HEK293 (cell line): Measurements from ENCODE around the gene PIAS2.

Experiments
- CTCF ChIA-PET: fragments of 350-600 bp; formaldehyde crosslinking; extraction: SDS; loops from one replicate; lab custom pipeline; 2021; ENCODE audit warnings: antibody characterized with exemption; lab: Yijun Ruan, JAX
- POLR2A ChIA-PET: fragments of 300-600 bp; formaldehyde crosslinking; extraction: SDS; loops from one replicate; lab custom pipeline; 2020; ENCODE audit warnings: antibody characterized with exemption, inconsistent platforms; lab: Yijun Ruan, JAX
- H3K27ac ChIP-seq: fragments of 200-500 bp; sonication (Bioruptor generic); 2 replicates; pipeline ENCODE4 v1.5.1; 2014; ENCODE audit warnings: low read depth, low read length, control low read depth, inconsistent platforms; ENCODE audit errors: extremely low read depth
- H3K36me3 ChIP-seq, 2 experiments: fragments of 200-500 bp in 1 of 2; sonication (Bioruptor generic) in 1 of 2; 1 replicate in 1 of 2; 2 replicates in 1 of 2; pipeline ENCODE4 v1.5.1; 2014 to 2017; ENCODE audit warnings: inconsistent platforms in 2 of 2, low read length in 2 of 2; ENCODE audit not compliant: control insufficient read depth in 2 of 2, insufficient read depth in 1 of 2
- H3K4me1 ChIP-seq: fragments of 200-500 bp; sonication (Bioruptor generic); 2 replicates; pipeline ENCODE4 v1.5.1; 2014; ENCODE audit warnings: mild to moderate bottlenecking, low read length, inconsistent platforms; ENCODE audit not compliant: control insufficient read depth, insufficient read depth
- H3K4me3 ChIP-seq: 2 replicates; pipeline ENCODE4 v1.5.1; 2011; ENCODE audit warnings: low read depth, mild to moderate bottlenecking, control low read depth, low read length, moderate library complexity
- H3K9me3 ChIP-seq: fragments of 200-500 bp; sonication (Bioruptor generic); 2 replicates; pipeline ENCODE4 v1.5.1; 2014; ENCODE audit warnings: low read depth, low read length, inconsistent platforms; ENCODE audit not compliant: control insufficient read depth, insufficient read depth
- AEBP2 ChIP-seq: fragments of 450-650 bp; formaldehyde crosslinking; IDR thresholded peaks from 2 replicates; pipeline ENCODE4 v1.5.1; 2016; ENCODE audit warnings: missing biosample characterization, missing genetic modification characterization, borderline replicate concordance
- HOXD13 ChIP-seq: sonication (generic); formaldehyde crosslinking; IDR thresholded peaks from 2 replicates; pipeline ENCODE4 v1.8.0; 2022; ENCODE audit warnings: missing genetic modification reagents, borderline replicate concordance
- MYNN ChIP-seq: fragments of 450-650 bp; formaldehyde crosslinking; IDR thresholded peaks from 2 replicates; pipeline ENCODE4 v1.5.1; 2016; ENCODE audit warnings: missing biosample characterization, missing genetic modification characterization, borderline replicate concordance
- REST ChIP-seq: fragments of 450-650 bp; formaldehyde crosslinking; IDR thresholded peaks from 2 replicates; pipeline ENCODE4 v1.5.1; 2016; ENCODE audit warnings: missing biosample characterization, missing genetic modification characterization
- SP7 ChIP-seq: fragments of 450-650 bp; formaldehyde crosslinking; IDR thresholded peaks from 2 replicates; pipeline ENCODE4 v1.5.1; 2016; ENCODE audit warnings: missing biosample characterization, missing genetic modification characterization
- WT1 ChIP-seq: fragments of 450-650 bp; formaldehyde crosslinking; IDR thresholded peaks from 2 replicates; pipeline ENCODE4 v1.5.1; 2016; ENCODE audit warnings: missing biosample characterization, missing genetic modification characterization
- ZBTB17 ChIP-seq: fragments of 450-650 bp; formaldehyde crosslinking; IDR thresholded peaks from 2 replicates; pipeline ENCODE4 v1.5.1; 2016; ENCODE audit warnings: missing biosample characterization, missing genetic modification characterization
- ZBTB26 ChIP-seq: fragments of 450-650 bp; formaldehyde crosslinking; optimal IDR thresholded peaks from 2 replicates; pipeline ENCODE3; 2016; ENCODE audit warnings: missing biosample characterization, mild to moderate bottlenecking, missing genetic modification characterization
- ZBTB7A ChIP-seq: fragments of 450-650 bp; formaldehyde crosslinking; IDR thresholded peaks from 2 replicates; pipeline ENCODE4 v1.5.1; 2016; ENCODE audit warnings: low read depth, missing biosample characterization, missing genetic modification characterization
- ZFP69B ChIP-seq: fragments of 450-650 bp; formaldehyde crosslinking; IDR thresholded peaks from 2 replicates; pipeline ENCODE4 v1.5.1; 2016; ENCODE audit warnings: missing biosample characterization, missing genetic modification characterization
- ZNF140 ChIP-seq: fragments of 450-650 bp; formaldehyde crosslinking; IDR thresholded peaks from 2 replicates; pipeline ENCODE4 v1.5.1; 2016; ENCODE audit warnings: missing biosample characterization, missing genetic modification characterization
- ZNF148 ChIP-seq: fragments of 450-650 bp; formaldehyde crosslinking; IDR thresholded peaks from 2 replicates; pipeline ENCODE4 v1.5.0; 2017; ENCODE audit warnings: missing biosample characterization, missing genetic modification characterization, borderline replicate concordance
- ZNF184 ChIP-seq: fragments of 450-650 bp; IDR thresholded peaks from 2 replicates; pipeline ENCODE4 v1.5.1; 2018; ENCODE audit warnings: missing biosample characterization, mild to moderate bottlenecking, missing genetic modification characterization
- ZNF19 ChIP-seq: fragments of 450-650 bp; formaldehyde crosslinking; IDR thresholded peaks from 2 replicates; pipeline ENCODE4; 2016; ENCODE audit warnings: missing biosample characterization, missing genetic modification characterization, low read depth
- ZNF211 ChIP-seq: fragments of 450-650 bp; formaldehyde crosslinking; IDR thresholded peaks from 2 replicates; pipeline ENCODE4 v1.5.1; 2016; ENCODE audit warnings: low read depth, missing biosample characterization, missing genetic modification characterization
- ZNF362 ChIP-seq: fragments of 450-650 bp; formaldehyde crosslinking; IDR thresholded peaks from 2 replicates; pipeline ENCODE4 v1.5.1; 2016; ENCODE audit warnings: missing biosample characterization, missing genetic modification characterization
- ZNF391 ChIP-seq: fragments of 450-650 bp; formaldehyde crosslinking; IDR thresholded peaks from 2 replicates; pipeline ENCODE4 v1.5.1; 2016; ENCODE audit warnings: low read depth, missing biosample characterization, missing genetic modification characterization, borderline replicate concordance
- ZNF404 ChIP-seq: fragments of 450-650 bp; formaldehyde crosslinking; IDR thresholded peaks from 2 replicates; pipeline ENCODE4 v1.5.1; 2017; ENCODE audit warnings: missing biosample characterization, missing genetic modification characterization
- ZNF600 ChIP-seq: fragments of 450-650 bp; formaldehyde crosslinking; IDR thresholded peaks from 2 replicates; pipeline ENCODE4 v1.5.1; 2016; ENCODE audit warnings: missing biosample characterization, missing genetic modification characterization
- ZNF624 ChIP-seq: fragments of 450-650 bp; formaldehyde crosslinking; IDR thresholded peaks from 2 replicates; pipeline ENCODE4 v1.5.1; 2017; ENCODE audit warnings: missing biosample characterization, missing genetic modification characterization
- ZNF660 ChIP-seq: fragments of 450-650 bp; IDR thresholded peaks from 2 replicates; pipeline ENCODE4 v1.5.1; 2018; ENCODE audit warnings: missing biosample characterization, mild to moderate bottlenecking, missing genetic modification characterization
- ZNF707 ChIP-seq: fragments of 450-650 bp; formaldehyde crosslinking; IDR thresholded peaks from 2 replicates; pipeline ENCODE4 v1.5.1; 2016; ENCODE audit warnings: missing biosample characterization, missing genetic modification characterization
- ZNF785 ChIP-seq: fragments of 450-650 bp; formaldehyde crosslinking; IDR thresholded peaks from 2 replicates; pipeline ENCODE4 v1.5.1; 2016; ENCODE audit warnings: missing biosample characterization, missing genetic modification characterization
- ZNF792 ChIP-seq: fragments of 450-650 bp; formaldehyde crosslinking; IDR thresholded peaks from 2 replicates; pipeline ENCODE4 v1.5.1; 2016; ENCODE audit warnings: missing biosample characterization, missing genetic modification characterization

PIAS2 gene

GRCh38 chr18:46814399-46814798 lies 102.9 kb downstream of the PIAS2 start (continued):
- TF ChIP-seq ZNF148, result no peak
- no peak for TF ChIP-seq ZNF600 (tag by site-specific recombination)
- TF ChIP-seq ZNF707 (tag by site-specific recombination), result no peak
- no peak for TF ChIP-seq HOXD13 (CRISPR knock-in tag)
- no peak for TF ChIP-seq ZNF362
- TF ChIP-seq WT1 (tag by site-specific recombination), result no peak
- TF ChIP-seq ZNF624 (tag by site-specific recombination), result no peak
- TF ChIP-seq, all 188 proteins: peak for 0

GRCh38 chr18:46812311-46812710 lies 105.0 kb downstream of the PIAS2 start:
- H3K27ac ChIP-seq, result no peak overlapping the region
- POLR2A ChIA-PET, result no interaction called here
- CTCF ChIA-PET, result no interaction called here
- H3K4me1 ChIP-seq, result peaks cover 5% of the 10 kb centered on the region
- no peaks in the 10 kb centered on the region; a peak in 2 of 3 replicates for H3K36me3 ChIP-seq
- no peaks in the 10 kb centered on the region for H3K9me3 ChIP-seq
- no peak overlapping the region for H3K4me3 ChIP-seq
- TF ChIP-seq ZNF140 (tag by site-specific recombination) (no peak), ZNF211 (tag by site-specific recombination) (no peak), ZFP69B (tag by site-specific recombination) (no peak), ZBTB7A (tag by site-specific recombination) (no peak), ZBTB26 (tag by site-specific recombination) (no peak), ZNF404 (tag by site-specific recombination) (no peak), SP7 (no peak)

GRCh38 chr18:46810481-46811000 lies 106.8 kb downstream of the PIAS2 start:
- H3K4me3 ChIP-seq, result no peak overlapping the region
- CTCF ChIA-PET, result no interaction called here
- H3K36me3 ChIP-seq, result no peaks in the 10 kb centered on the region
- H3K27ac ChIP-seq, result no peak overlapping the region
- POLR2A ChIA-PET, result no interaction called here
- no peaks in the 10 kb centered on the region for H3K9me3 ChIP-seq
- H3K4me1 ChIP-seq, result peaks cover 3% of the 10 kb centered on the region
- TF ChIP-seq ZNF391 (tag by site-specific recombination), result no peak
- no peak for TF ChIP-seq ZNF660 (tag by site-specific recombination)
- TF ChIP-seq ZNF792 (tag by site-specific recombination), result no peak
- TF ChIP-seq ZNF404 (tag by site-specific recombination), result no peak
- no peak for TF ChIP-seq AEBP2 (tag by site-specific recombination)
- no peak for TF ChIP-seq ZNF624 (tag by site-specific recombination)
- TF ChIP-seq ZNF785 (tag by site-specific recombination), result no peak
- TF ChIP-seq MYNN (tag by site-specific recombination), result no peak
- no peak for TF ChIP-seq REST (tag by site-specific recombination)
- TF ChIP-seq ZNF19 (tag by site-specific recombination), result no peak
- TF ChIP-seq ZNF184, result no peak
- TF ChIP-seq ZBTB17 (tag by site-specific recombination), result no peak
- TF ChIP-seq WT1 (tag by site-specific recombination), result no peak
